NCI-H146 (cell line): ENCODE results near the gene TUFT1.
"Not testable (repeated sequence)": the region's sequence is repeated elsewhere in the genome, so short reads cannot be mapped to it uniquely, and the experiment has no call there.

Source experiments
- DNase-seq: peaks from one replicate; lab custom pipeline; 2025; lab: John Stamatoyannopoulos, UW

The TUFT1 gene

DNA sequence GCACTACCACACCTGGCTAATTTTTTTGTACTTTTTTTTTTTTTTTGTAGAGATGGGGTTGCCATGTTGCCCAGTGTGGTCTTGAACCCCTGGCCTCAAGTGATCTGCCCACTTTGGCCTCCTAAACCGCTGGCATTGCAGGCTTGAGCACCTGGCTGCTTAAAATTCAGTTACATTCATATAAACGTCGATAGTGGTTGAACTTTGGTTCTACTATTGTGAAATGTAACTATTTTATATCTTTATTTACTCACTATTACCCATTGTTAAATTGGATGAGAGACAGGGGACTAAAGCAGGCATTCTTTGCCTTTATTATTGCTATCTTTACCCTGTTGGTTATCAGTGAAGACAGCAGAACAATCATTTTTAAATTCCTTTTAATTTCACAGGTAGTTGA lies 77.9 kb downstream of the TUFT1 start:
- DNase-seq = no peak

GRCh38 chr1:151618470-151618869 lies 78.4 kb downstream of the TUFT1 start:
- DNase-seq = no peak

- not testable (repeated sequence) for DNase-seq
Observed at GRCh38 chr1:151618996-151619395, 78.9 kb downstream of the TUFT1 start.

DNA sequence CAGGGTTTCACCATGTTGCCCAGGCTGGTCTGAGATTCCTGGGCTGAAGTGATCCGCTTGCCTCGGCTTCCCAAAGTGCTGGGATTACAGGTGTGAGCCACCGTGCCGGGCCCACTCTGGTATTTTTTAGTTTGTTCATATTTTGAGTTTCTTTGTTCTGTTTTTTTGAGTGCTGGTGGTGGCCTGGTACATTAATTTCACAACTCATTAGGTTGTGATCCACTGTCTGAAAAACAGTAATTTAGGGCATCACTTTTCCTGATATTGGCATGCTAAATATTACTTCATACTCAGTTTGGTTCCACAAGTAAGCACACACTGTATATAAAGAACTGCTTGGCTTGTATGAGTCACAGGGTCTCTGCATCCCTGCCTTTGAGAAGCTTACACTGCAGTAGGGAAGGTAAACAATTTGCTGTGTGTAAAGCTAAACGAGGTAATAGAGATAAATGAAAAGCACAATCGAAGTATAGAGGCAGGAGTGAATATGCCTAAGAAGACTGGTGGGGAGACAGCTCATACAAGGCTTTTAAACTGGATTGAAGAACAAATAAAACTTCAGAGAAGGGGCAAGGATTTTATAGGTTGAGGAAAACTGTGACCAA lies 79.5 kb downstream of the TUFT1 start:
- DNase-seq = peak; percentile 37

DNA sequence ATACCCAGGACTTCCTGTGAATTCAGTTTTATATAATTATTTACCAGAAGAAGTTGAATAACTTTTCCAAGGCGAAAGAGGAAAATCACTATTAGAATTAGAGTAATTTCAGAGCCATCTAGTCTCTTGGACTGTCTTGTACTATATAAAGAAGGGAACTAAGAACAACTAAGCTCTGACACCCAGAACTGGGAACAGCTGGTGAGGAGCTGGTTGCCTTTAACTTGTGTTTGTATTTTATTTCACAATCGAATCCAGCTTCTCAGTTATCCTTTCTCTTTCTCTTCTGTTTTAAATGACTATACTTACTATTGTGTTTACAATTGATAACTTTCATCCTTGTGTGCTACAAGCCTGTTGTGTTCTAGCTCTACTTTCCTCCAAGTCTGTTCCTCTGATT lies 80.2 kb downstream of the TUFT1 start:
- no peak for DNase-seq

GRCh38 chr1:151621351-151621750 lies 81.2 kb downstream of the TUFT1 start:
- DNase-seq = no peak

DNA sequence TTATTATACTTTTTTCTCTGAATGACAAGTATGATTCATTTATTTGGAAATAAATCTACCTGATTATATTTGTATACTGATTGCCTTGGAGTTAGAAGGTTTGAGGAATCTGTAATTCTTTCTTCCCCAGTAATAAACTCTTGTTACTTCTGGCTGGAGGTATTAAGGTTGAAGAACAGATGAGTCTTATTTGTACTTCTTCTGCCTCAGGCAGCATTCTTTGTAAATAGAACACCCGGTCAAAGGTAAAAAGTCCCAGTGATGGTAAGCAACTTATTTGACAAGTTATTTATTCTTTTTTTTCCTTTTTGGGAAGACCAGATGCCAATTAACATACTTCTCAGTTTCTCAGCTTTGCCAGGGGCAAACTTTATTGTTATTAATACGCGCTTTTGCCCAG lies 84.7 kb downstream of the TUFT1 start:
- DNase-seq = no peak

DNA sequence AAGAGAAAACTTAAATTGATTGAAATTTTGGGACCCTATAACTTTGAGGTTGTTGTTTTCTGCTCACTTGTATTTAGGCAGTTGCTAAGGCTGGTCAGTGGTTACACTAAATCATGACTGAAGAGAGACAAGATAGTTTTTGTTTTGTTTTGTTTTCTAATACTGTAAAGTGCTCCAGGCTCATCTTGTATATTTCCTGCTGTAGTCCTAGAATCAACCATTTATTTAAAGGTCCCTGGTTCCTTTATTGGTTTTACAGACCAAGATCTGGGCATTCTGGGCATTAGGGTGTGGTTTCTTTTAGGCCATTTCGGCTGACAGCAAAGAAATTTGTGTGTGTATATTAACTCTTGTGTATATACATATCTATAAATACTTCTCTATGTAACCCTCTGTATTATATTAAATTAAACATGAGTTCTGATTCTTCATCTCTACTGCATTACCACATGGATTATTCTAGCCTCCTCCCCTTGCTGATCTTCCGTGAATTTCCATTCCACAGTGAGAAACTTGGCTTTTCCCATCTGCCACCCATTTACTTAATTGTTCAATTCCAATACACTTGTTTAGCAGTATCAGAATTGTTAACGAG lies 86.7 kb downstream of the TUFT1 start:
- no peak for DNase-seq

GRCh38 chr1:151629278-151629677 lies 89.2 kb downstream of the TUFT1 start:
- no peak for DNase-seq
